K562 (cell line): ENCODE data around the gene TBC1D16. TPM values are rescaled to one million over a fixed set of nuclear protein-coding genes. Genes with fewer than 3 reads are reported as not detected.

Source experiments
- ATAC-seq: fragments of 200-7000 bp; cut with Tn5 transposase; 3 replicates; pipeline ENCODE4 v1.9.1; 2020; ENCODE audit warnings: moderate library complexity
- BruUV-seq: library from RNA; stranded (reverse); fragments of 400-500 nt; replicated peaks from 2 replicates; lab custom pipeline; 2021; lab: Mats Ljungman, UMichigan
- CTCF ChIA-PET: fragments of 300-600 bp; formaldehyde crosslinking; extraction: SDS; loops from one replicate; lab custom pipeline; 2021; ENCODE audit warnings: low intra/inter-chr PET ratio; lab: Yijun Ruan, JAX
- POLR2A ChIA-PET: fragments of 300-600, 350-650 bp; sonication (Branson Sonifier 250); formaldehyde crosslinking; extraction: SDS; loops from one replicate; lab custom pipeline; 2021; ENCODE audit warnings: antibody characterized with exemption, inconsistent platforms; lab: Yijun Ruan, JAX
- DNase-seq, 4 experiments: peaks; one replicate each; pipeline versions ENCODE4 v3.0.0 to v3.0.0-alpha.2; 2011 to 2018; ENCODE audit warnings: low spot score in 3 of 4, mixed read lengths in 3 of 4; ENCODE audit errors: extremely low read depth in 1 of 4
- FAIRE-seq: peaks from 2 replicates; lab custom pipeline; 2011; peaks lifted over from hg19 to GRCh38; lab: Jason Lieb, UNC
- H2AFZ ChIP-seq: 2 replicates; pipeline ENCODE4 v1.6.0; 2011; ENCODE audit warnings: low read depth, low read length, control low read depth, inconsistent platforms
- H3K27ac ChIP-seq: fragments of 200-600 bp; 3 replicates; pipeline ENCODE4 v1.8.0; 2011; ENCODE audit warnings: low read depth, mild to moderate bottlenecking, control low read depth, inconsistent platforms, low read length, moderate library complexity, mixed read lengths; ENCODE audit errors: extremely low read depth
- H3K27me3 ChIP-seq, 2 experiments: fragments of 300-600 bp in 1 of 2; 2 replicates in 1 of 2; 3 replicates in 1 of 2; pipeline versions ENCODE4 v1.6.0 to v1.8.0; 2011; ENCODE audit warnings: inconsistent platforms in 2 of 2, low read length in 2 of 2, mild to moderate bottlenecking in 1 of 2, mixed read lengths in 1 of 2, moderate library complexity in 1 of 2; ENCODE audit not compliant: control insufficient read depth in 2 of 2, insufficient read depth in 2 of 2
- H3K36me3 ChIP-seq: fragments of 300-600 bp; 3 replicates; pipeline ENCODE4 v1.8.0; 2011; ENCODE audit warnings: mild to moderate bottlenecking, low read length, inconsistent platforms; ENCODE audit not compliant: control insufficient read depth, insufficient read depth
- H3K4me1 ChIP-seq, 2 experiments: fragments of 200-600 bp in 1 of 2; replicated peaks in 1 of 2; 2 replicates in 1 of 2; 3 replicates in 1 of 2; pipeline versions ENCODE4 v1.5.1 to v1.8.0; 2011; ENCODE audit warnings: inconsistent platforms in 2 of 2, low read length in 2 of 2, mild to moderate bottlenecking in 1 of 2, mixed read lengths in 1 of 2, moderate library complexity in 1 of 2; ENCODE audit not compliant: control insufficient read depth in 2 of 2, insufficient read depth in 2 of 2
- H3K4me2 ChIP-seq: 2 replicates; pipeline ENCODE4 v1.6.1; 2011; ENCODE audit warnings: low read length, control low read depth, inconsistent platforms, mixed read lengths; ENCODE audit not compliant: insufficient read depth
- H3K4me3 ChIP-seq: fragments of 200-600 bp; sonication (generic), shearing (Covaris generic); 2 replicates; pipeline ENCODE4 v1.5.1; 2016; ENCODE audit warnings: control low read depth, inconsistent platforms
- H3K79me2 ChIP-seq: fragments of 200-600 bp; 3 replicates; pipeline ENCODE4 v1.8.0; 2011; ENCODE audit warnings: low read length, inconsistent platforms; ENCODE audit not compliant: control insufficient read depth, insufficient read depth
- H3K9ac ChIP-seq, 2 experiments: 2 replicates each; pipeline versions ENCODE4 v1.6.0 to v1.6.1; 2011; ENCODE audit warnings: low read depth in 2 of 2, low read length in 2 of 2, control low read depth in 1 of 2, inconsistent platforms in 1 of 2, mild to moderate bottlenecking in 1 of 2, mixed read lengths in 1 of 2; ENCODE audit not compliant: insufficient read depth in 1 of 2
- H3K9me1 ChIP-seq: one replicate; pipeline ENCODE4 v1.6.0; 2011; ENCODE audit warnings: inconsistent platforms, mild to moderate bottlenecking, low read length, moderate library complexity; ENCODE audit not compliant: control insufficient read depth, insufficient read depth
- H3K9me3 ChIP-seq: replicated peaks from 2 replicates; pipeline ENCODE4 v1.5.1; 2011; ENCODE audit warnings: low read depth, low read length, inconsistent platforms; ENCODE audit not compliant: control insufficient read depth, insufficient read depth
- H4K20me1 ChIP-seq: replicated peaks from 2 replicates; pipeline ENCODE4 v1.6.1; 2011; ENCODE audit warnings: low read length, inconsistent platforms, mixed read lengths; ENCODE audit not compliant: control insufficient read depth, insufficient read depth
- CBX2 ChIP-seq: fragments of 200-600 bp; sonication (generic); IDR thresholded peaks from one replicate; pipeline ENCODE4 v1.6.1; 2012; ENCODE audit warnings: mild to moderate bottlenecking, low read length, inconsistent platforms; ENCODE audit not compliant: insufficient read depth, poor library complexity, severe bottlenecking
- FOXJ2 ChIP-seq: fragments of 200-800 bp; sonication (Bioruptor generic); IDR thresholded peaks from 2 replicates; pipeline ENCODE4 v1.6.1; 2016; ENCODE audit warnings: missing genetic modification characterization, missing compliant biosample characterization
- GABPA ChIP-seq: fragments of 200-800 bp; sonication (Bioruptor generic); conservative IDR thresholded peaks from 2 replicates; pipeline ENCODE4 v1.6.1; 2016; ENCODE audit warnings: low read depth, missing genetic modification characterization, missing compliant biosample characterization
- HDAC1 ChIP-seq, 2 experiments: fragments of 450-650 bp; IDR thresholded peaks; 2 replicates each; pipeline ENCODE4 v1.6.1; 2016 to 2017; ENCODE audit warnings: inconsistent platforms in 1 of 2, mild to moderate bottlenecking in 1 of 2, moderate library complexity in 1 of 2
- HLTF ChIP-seq: fragments of 450-650 bp; IDR thresholded peaks from 2 replicates; pipeline ENCODE4 v1.6.1; 2016
- MLLT1 ChIP-seq, 2 experiments: fragments of 450-650 bp; IDR thresholded peaks; 2 replicates each; pipeline ENCODE4 v1.6.1; 2016
- MNT ChIP-seq, 2 experiments: fragments of 450-650 bp; conservative IDR thresholded peaks; 2 replicates each; pipeline ENCODE4 v1.6.1; 2017; ENCODE audit warnings: mild to moderate bottlenecking in 2 of 2, moderate library complexity in 2 of 2
- NRF1 ChIP-seq, 2 experiments: fragments of 450-650 bp; IDR thresholded peaks in 1 of 2; conservative IDR thresholded peaks in 1 of 2; 2 replicates each; pipeline ENCODE4 v1.6.1; 2014; ENCODE audit warnings: mild to moderate bottlenecking in 2 of 2
- PCBP1 ChIP-seq: fragments of 200-400 bp; formaldehyde crosslinking; IDR thresholded peaks from 2 replicates; pipeline ENCODE4 v1.6.1; 2018; ENCODE audit warnings: mild to moderate bottlenecking, low read depth, low read length; ENCODE audit not compliant: poor library complexity, severe bottlenecking
- RFX1 ChIP-seq: fragments of 450-650 bp; IDR thresholded peaks from 2 replicates; pipeline ENCODE4 v1.6.1; 2016; ENCODE audit warnings: mild to moderate bottlenecking, moderate library complexity
- VEZF1 ChIP-seq: fragments of 200-800 bp; sonication (Bioruptor generic); IDR thresholded peaks from 2 replicates; pipeline ENCODE4 v1.6.1; 2017; ENCODE audit warnings: missing genetic modification characterization, missing compliant biosample characterization
- XRCC3 ChIP-seq: fragments of 450-650 bp; IDR thresholded peaks from 2 replicates; pipeline ENCODE4 v1.6.1; 2017; ENCODE audit warnings: mild to moderate bottlenecking, moderate library complexity
- ZBTB7A ChIP-seq: IDR thresholded peaks from 2 replicates; pipeline ENCODE4 v1.6.1; 2011; ENCODE audit warnings: low read depth, mild to moderate bottlenecking, low read length, moderate library complexity, borderline replicate concordance; ENCODE audit not compliant: control insufficient read depth
- WGBS: fragments of 100-300 bp; shearing (Covaris generic); methylation state at CpG from one replicate; pipeline ENCODE4 v1.1.6; 2016; ENCODE audit warnings: low coverage, mixed read lengths; ENCODE audit not compliant: insufficient coverage; ENCODE audit errors: missing lambda C conversion rate; 5-methylcytosine and 5-hydroxymethylcytosine counted together
- in situ Hi-C: fragments of 300-500 bp; cut with MboI; formaldehyde crosslinking; loops from 4 replicates; pipeline ENCODE4 v1.15.0; 2018; ENCODE audit warnings: inconsistent platforms, mixed read lengths
- intact Hi-C: fragments of 100-400 bp; cut with micrococcal nuclease; formaldehyde crosslinking; loops from 2 replicates; pipeline ENCODE4 v1.14.2; 2022
- polyA plus RNA-seq, 8 experiments: library from polyadenylated mRNA; depleted of rRNA in 4 of 8; stranded (reverse) in 5 of 8; unstranded in 3 of 8; fragments of >200 nt; fragmentation: Nextera tagmentation in 2 of 8; fragmentation: Illumina TruSeq in 1 of 8; extraction: Ambion mirVana in 2 of 8; extraction: Trizol in 1 of 8; gene quantifications; 2 replicates each; pipeline versions ENCODE4 v1.2.1 to v1.2.3, GENCODE V29; 2011 to 2014; ENCODE audit warnings: inconsistent platforms in 1 of 8, missing spikeins in 1 of 8
- total RNA-seq, 7 experiments: library from RNA; depleted of rRNA in 6 of 7; stranded (reverse); fragments of >200 nt in 6 of 7; fragmentation: Illumina TruSeq in 2 of 7; extraction: Trizol in 2 of 7; gene quantifications; 2 replicates each; pipeline versions ENCODE4 v1.2.1 to v1.2.3, GENCODE V29; 2011 to 2021; ENCODE audit warnings: low replicate concordance in 1 of 7

TBC1D16 gene
- total and polyA plus RNA-seq, 9 of the 15 experiments (the other 6 are each of a cell fraction or from before 2014, with no cell fraction given): 0.01 to 0.20 (median 0.03) TPM; not detected in 1

GRCh38 chr17:80036715-80037477, 1.2 kb upstream of the TBC1D16 start:
- Histone ChIP-seq H3K27ac (no peak overlapping the region), H2AFZ (peak overlapping the region; percentile 83; the same call in 1 of the 2 replicates), H3K79me2 (no peaks in the 10 kb centered on the region), H3K36me3 (no peaks in the 10 kb centered on the region), H3K4me1 (peaks cover 0 to 21% of the 10 kb centered on the region in 2 experiments; a peak in 3 of 5 replicates), H3K9ac (peak overlapping the region in 1 of 2 experiments; percentile 91; a peak in 2 of 4 replicates), H3K4me3 (peak overlapping the region; percentile 40), H3K4me2 (peak overlapping the region; percentile 73), H4K20me1 (no peaks in the 10 kb centered on the region; the same call in 1 of the 2 replicates), H3K27me3 (peaks cover 39 to 65% of the 10 kb centered on the region in 2 experiments), H3K9me3 (no peaks in the 10 kb centered on the region), H3K9me1 (peaks cover 5% of the 10 kb centered on the region)
- no peak for FAIRE-seq
- WGBS: 7% methylated on average over 47 of the region's 52 CpGs
- CTCF ChIA-PET: no interaction called here
- in situ Hi-C loops (no loop called here), intact Hi-C loops (no loop called here)
- no TSS peak for BruUV-seq
- peak; percentile 46 for TF ChIP-seq VEZF1 (CRISPR knock-in tag)
- 0 out of 4 replicates have a peak, but pooled peaks of 1 of the 2 experiments have one; percentile 6 for TF ChIP-seq NRF1 (conservative IDR thresholded peaks at IDR 0.05 in 1 of 2, IDR thresholded peaks at IDR 0.05 in 1 of 2)
- peak; percentile 87 for TF ChIP-seq RFX1
- TF ChIP-seq MNT (conservative IDR thresholded peaks at IDR 0.05): 0 out of 4 replicates have a peak, but pooled peaks of 1 of the 2 experiments have one; percentile 2
- peak; percentile 33 for TF ChIP-seq PCBP1
- TF ChIP-seq CBX2: peak; percentile 13
- TF ChIP-seq HDAC1 (IDR thresholded peaks at IDR 0.05): peak in 1 of 2 experiments; percentile 47; a peak in 1 of 4 replicates
- TF ChIP-seq GABPA (tag): peak; percentile 72
- no peak for TF ChIP-seq MLLT1 (IDR thresholded peaks at IDR 0.05)
- TF ChIP-seq XRCC3: no peak
- TF ChIP-seq FOXJ2 (tag): 0 out of 2 replicates have a peak, but pooled peaks have one; percentile 47
- TF ChIP-seq HLTF: no peak
- peak; percentile 23; the same call in 1 of the 2 replicates for TF ChIP-seq ZBTB7A
- POLR2A ChIA-PET: no interaction called here
- peak in 3 of 4 experiments; percentile 20 to 47 (median 45) for DNase-seq
- ATAC-seq: peak; percentile 17
